ENCODE results near the gene NGRN. TPM values are rescaled to one million over a fixed set of nuclear protein-coding genes. Genes with fewer than 3 reads are reported as not detected.
A peak's percentile ranks its signal among the peaks of the same experiment; 100 is the strongest.

The NGRN gene, protein sequence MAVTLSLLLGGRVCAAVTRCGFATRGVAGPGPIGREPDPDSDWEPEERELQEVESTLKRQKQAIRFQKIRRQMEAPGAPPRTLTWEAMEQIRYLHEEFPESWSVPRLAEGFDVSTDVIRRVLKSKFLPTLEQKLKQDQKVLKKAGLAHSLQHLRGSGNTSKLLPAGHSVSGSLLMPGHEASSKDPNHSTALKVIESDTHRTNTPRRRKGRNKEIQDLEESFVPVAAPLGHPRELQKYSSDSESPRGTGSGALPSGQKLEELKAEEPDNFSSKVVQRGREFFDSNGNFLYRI
- 106 TPM for total RNA-seq

DNA sequence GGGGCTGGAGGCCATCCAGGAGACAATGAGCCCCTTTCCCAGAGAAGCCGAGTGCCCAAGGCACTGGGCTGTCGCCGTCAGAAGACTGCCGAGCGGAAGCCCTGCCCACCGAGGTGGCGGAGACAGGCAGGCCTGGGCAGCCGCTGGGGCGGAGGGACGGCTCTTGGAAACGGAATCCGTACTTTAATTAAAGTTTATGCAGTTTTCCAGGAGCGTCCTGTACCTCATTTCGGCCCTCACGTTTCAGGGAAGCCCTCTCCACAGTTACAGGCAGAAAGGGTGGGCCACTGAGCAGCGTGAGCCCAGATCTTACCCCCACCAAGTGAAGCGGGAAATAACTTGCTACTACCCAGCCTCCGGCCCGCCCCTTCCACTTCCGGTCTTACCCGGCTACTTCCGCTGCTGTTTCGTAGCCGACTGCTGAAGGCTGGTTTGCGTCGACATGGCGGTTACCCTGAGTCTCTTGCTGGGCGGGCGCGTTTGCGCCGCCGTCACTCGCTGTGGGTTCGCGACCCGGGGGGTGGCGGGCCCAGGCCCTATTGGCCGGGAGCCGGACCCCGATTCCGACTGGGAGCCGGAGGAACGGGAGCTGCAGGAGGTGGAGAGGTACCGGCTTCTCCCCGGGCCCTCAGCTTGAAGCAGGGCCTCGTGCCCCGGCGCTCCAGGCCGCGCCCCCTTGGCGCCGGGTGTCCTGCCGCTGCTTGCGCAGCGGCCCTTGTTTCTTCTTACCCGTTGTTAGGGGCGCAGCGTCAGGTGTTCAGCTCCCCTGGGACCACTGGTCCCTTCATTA, at the start of gene NGRN:
TSS of gene NGRN (plus strand) at position 402 of the 790 bp plus-strand sequence. CDS start at position 443, 41 bp downstream.
- DNase-seq = peak; percentile 97

DNA sequence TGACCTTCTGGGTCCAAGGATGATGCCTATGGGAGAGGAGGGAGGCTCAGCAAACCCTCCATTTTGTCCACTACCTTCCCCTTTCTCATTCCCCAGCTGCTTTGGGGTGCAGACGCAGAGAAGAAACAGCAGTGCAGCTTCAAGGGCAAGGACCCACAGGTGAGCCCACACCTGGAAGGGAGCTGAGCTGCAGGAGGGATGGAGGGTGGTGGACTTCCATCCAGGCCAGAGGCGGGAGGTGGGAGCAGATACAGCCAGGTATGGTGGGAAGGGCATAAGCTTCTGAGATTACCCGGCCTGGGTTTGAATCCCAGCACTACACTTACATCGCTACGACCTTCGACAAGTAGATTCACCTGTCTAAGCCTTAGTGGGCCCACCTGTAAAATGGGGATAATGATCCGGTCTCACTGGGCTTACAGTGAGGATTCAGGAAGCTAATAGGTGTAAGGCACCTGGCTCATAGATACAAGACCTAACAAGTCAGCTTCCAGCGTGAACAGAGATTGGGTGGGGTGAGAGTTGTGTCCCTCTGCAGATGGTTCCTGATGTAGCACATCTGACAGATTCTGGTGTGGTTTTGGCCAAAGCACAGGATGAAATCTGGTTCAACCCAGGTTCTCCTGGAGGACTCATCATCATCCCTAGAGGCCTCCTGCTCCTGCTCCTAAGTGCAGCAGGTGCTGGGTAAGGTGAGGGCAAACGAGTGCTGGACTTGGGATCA, 47.6 kb upstream of the NGRN start:
- DNase-seq = no peak

DNA sequence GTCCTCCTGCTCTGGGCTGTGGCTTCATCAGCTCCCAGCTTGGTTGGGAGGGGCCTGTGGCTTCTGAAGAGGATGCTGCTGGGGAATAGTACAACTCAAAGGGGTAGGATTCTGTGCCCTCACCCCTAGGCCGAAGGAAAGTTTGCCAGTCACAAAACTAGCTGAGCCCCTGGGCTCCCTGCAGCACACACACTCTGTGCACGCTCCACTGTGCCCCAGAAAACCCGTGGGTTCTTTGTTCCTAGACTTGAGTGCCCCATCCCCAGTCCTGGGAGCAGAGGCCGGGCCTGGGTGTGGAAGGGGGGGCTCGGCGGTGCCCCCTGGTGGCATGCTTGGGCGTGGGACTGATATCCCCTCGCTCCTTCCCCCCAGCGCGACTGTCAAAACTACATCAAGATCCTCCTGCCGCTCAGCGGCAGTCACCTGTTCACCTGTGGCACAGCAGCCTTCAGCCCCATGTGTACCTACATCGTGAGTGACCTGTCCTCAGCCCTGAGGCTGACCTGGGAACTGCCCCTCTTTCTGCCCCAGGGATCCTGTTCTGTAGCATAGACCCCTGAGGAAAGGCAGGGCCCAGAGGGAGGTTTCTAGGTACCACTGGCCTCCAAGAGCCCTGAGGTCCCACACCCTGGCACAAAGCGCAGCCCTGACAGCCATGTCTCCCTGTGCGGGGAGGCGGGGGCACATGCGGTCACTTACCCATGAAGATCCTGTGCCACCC, 45.9 kb upstream of the NGRN start:
- peak; percentile 57 for DNase-seq

DNA sequence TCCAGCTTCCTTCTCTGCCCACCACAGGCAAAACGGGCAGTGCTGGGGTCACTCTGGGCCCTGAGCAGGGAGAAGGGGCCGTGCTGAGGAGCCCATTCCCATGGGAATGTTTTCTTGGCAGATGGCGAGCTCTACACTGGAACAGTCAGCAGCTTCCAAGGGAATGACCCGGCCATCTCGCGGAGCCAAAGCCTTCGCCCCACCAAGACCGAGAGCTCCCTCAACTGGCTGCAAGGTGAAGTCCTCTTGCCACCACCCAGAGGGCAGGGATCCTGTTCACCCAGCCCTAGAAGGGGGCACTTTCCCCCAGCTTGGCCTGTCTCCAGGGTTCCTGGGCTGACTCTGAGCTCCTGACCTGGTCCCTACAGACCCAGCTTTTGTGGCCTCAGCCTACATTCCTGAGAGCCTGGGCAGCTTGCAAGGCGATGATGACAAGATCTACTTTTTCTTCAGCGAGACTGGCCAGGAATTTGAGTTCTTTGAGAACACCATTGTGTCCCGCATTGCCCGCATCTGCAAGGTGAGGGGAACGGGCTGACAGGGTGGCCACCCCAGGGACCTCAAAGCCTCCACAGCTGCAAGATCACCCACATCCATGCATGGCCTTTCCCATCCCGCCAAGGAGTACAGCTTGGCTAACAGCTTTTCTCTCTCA, 44.1 kb upstream of the NGRN start:
- peak; percentile 79 for DNase-seq

DNA sequence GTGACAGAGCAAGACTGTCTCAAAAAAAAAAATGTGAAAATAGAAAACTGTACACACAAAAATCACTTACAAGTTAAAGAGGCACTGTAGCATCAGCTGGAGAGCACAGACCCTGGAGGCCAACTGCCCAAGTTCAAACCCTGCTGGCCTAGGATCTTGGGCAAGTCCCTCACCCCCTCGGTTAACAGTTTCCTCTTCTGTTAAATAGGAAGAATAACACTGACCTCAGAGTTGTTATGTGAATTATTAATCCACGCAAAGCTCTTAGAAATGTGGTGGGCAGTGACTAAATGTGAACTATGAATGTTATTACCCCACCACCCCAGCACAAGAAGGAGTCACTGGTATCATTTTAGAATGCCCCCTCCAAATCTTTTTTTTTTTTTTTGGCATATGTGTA, 42.9 kb upstream of the NGRN start:
- no peak for DNase-seq

DNA sequence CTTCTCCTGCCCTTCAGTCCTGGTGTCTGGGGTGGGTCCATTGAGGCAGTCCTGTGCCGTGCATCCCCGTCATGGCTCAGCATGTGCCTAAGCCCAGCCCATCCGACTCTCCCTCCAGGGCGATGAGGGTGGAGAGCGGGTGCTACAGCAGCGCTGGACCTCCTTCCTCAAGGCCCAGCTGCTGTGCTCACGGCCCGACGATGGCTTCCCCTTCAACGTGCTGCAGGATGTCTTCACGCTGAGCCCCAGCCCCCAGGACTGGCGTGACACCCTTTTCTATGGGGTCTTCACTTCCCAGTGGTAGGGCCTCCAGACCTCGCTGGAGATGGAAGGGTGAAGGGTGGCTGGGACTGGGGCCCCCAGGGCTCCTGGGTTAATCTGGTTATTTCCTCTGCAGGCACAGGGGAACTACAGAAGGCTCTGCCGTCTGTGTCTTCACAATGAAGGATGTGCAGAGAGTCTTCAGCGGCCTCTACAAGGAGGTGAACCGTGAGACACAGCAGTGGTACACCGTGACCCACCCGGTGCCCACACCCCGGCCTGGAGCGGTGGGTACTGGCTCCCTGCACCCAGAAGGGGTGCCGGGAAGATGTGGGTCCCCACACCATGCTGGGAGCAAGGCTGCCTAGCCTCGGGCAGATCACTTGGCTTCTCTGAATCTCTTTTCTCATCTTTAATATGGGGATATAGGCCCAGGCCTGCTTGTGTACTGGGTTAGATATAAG, 41.9 kb upstream of the NGRN start:
- no peak for DNase-seq

DNA sequence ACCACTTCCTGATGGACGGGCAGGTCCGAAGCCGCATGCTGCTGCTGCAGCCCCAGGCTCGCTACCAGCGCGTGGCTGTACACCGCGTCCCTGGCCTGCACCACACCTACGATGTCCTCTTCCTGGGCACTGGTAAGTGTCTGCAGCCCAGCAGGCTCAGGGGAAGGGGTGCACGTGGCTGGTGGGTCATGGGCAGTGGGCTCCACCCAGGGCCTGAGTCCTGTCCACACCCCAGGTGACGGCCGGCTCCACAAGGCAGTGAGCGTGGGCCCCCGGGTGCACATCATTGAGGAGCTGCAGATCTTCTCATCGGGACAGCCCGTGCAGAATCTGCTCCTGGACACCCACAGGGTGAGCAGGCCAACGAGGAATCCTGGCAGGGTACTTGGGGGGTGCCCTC, 40.4 kb upstream of the NGRN start:
- DNase-seq = no peak

DNA sequence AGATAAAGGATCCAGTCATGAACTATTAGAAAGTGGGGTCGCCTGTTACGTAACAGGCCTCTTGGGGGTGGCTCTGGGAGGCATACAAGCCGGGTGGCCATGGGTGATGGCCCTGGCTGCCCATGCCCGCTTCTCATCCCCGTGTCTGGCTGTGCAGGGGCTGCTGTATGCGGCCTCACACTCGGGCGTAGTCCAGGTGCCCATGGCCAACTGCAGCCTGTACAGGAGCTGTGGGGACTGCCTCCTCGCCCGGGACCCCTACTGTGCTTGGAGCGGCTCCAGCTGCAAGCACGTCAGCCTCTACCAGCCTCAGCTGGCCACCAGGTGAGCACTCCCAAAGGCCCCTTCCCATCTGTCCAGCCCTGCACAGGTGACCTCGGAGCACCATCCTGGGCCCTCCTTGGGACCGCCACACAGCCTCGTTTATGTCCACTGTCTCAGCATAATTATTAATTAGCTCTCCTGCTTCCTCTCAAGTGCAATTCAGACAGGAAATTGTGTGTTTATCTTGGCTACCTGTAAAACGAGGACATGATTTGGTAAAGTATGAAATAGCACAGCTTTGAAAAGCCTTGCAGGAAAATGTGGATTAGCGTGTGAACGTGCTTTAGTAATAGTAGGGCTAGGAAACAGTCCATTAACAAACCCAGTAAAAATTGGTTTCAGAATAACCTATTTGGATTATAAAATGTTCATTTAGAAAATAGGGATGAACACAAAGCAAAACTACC, 39.8 kb upstream of the NGRN start:
- DNase-seq = no peak

DNA sequence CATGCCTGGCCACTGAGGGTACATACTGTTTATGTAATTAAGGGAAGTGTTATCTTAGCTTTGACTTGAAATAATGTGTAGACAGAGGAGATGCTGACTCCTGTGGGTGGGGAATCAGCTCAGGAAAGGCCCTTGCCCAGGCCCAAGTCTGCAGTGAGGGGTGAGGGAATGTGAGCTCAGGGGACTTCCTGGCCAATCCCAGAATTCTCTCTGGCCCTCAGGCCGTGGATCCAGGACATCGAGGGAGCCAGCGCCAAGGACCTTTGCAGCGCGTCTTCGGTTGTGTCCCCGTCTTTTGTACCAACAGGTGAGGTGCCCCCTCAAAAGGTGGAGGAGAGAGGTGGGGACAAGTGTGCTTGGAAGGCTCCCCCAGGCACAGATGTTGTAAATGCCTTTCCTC, 38.1 kb upstream of the NGRN start:
- no peak for DNase-seq

DNA sequence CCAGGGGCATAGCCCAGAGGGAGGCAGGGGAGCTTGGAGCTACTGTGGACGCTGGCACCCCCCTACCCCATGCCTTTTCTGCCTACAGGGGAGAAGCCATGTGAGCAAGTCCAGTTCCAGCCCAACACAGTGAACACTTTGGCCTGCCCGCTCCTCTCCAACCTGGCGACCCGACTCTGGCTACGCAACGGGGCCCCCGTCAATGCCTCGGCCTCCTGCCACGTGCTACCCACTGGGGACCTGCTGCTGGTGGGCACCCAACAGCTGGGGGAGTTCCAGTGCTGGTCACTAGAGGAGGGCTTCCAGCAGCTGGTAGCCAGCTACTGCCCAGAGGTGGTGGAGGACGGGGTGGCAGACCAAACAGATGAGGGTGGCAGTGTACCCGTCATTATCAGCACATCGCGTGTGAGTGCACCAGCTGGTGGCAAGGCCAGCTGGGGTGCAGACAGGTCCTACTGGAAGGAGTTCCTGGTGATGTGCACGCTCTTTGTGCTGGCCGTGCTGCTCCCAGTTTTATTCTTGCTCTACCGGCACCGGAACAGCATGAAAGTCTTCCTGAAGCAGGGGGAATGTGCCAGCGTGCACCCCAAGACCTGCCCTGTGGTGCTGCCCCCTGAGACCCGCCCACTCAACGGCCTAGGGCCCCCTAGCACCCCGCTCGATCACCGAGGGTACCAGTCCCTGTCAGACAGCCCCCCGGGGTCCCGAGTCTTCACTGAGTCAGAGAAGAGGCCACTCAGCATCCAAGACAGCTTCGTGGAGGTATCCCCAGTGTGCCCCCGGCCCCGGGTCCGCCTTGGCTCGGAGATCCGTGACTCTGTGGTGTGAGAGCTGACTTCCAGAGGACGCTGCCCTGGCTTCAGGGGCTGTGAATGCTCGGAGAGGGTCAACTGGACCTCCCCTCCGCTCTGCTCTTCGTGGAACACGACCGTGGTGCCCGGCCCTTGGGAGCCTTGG, 37.4 kb upstream of the NGRN start:
- DNase-seq = no peak

DNA sequence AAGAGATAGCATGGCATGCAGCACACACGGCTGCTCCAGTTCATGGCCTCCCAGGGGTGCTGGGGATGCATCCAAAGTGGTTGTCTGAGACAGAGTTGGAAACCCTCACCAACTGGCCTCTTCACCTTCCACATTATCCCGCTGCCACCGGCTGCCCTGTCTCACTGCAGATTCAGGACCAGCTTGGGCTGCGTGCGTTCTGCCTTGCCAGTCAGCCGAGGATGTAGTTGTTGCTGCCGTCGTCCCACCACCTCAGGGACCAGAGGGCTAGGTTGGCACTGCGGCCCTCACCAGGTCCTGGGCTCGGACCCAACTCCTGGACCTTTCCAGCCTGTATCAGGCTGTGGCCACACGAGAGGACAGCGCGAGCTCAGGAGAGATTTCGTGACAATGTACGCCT, 36.5 kb upstream of the NGRN start:
- no peak for DNase-seq

DNA sequence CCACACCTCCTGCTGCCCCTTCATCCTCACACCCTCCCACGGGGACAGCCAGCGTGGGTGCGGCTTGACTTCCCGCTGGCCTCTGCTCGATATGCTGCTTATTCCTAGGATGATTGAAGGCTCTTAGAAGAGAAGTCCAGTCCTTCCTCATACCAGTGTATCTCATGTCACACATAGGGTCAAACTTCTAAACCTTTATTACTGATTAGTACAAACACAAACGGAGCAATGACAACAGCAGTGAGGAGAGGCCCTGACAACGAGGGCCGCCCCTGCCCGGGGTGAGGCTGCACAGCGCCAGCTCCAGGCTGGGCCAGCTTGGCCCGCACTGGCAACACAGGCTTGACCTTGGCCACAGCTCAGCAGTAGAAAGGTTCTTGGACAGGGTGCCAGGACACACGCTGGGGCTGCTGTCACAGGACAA, 35.4 kb upstream of the NGRN start:
- no peak for DNase-seq

DNA sequence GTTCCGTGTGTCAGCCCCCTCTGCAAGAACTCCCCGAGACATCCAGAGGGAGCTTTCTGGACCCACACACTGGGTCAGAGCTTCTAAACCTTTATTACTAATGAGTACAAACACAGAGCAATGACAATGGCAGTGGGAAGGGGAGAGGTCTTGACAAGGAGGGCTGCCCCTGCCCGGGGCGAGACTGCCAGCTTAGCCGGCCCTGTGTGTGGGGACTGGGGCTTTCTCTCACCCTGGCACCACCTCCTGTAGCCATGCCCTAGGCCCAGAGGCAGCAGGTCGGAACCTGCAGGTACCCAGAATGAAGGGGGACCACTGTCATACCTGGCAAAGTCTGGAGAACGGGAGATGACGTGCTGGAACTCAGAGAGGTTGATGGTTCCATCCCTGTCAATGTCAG, 34.9 kb upstream of the NGRN start:
- DNase-seq = no peak

DNA sequence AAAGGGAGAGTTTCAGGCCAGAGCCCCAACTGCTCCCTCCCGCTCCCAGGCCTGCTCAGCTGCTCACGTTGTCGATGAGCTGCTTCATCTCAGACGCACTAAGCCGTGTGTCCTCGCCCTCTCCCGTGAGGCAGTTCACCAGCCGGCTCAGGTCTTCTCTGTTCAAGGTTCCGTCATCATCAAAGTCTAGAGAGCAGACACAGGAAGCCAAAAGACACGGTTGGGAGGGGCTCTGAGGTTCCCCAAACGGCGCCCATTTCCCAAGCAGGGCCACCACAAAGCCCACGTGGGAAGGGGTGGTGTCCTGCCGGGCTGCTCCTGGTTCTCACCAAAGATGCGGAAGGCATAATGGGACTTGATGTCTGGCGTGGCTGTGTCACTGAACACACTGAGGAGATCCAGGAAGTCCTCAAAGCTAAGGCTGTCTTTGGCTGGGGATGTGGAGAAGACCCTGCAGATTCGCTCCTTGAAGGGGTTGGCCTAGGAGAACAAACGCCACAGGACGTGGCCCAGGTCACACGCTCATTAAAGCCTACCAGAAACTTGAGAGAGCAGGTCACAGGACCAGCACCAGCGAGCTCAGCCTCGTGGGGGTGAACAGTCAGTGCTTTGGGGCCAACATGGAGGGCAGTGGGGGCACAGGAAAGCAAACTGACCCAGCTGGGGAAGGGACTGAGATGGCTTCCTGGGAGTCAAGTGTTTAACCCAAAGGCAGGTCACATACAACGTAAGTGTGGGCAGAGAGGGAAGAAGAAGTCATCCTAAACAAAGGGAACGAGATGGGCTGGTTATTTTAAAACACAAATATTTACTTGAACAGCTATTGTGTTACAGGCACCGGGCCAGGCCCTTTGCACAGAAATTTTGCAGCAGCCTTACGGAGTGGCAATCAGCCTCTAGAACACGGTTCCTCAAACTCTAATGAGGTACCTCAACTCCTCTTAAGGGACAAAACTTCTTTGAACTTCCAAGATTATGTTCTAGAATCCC, 34.1 kb upstream of the NGRN start:
- no peak for DNase-seq

DNA sequence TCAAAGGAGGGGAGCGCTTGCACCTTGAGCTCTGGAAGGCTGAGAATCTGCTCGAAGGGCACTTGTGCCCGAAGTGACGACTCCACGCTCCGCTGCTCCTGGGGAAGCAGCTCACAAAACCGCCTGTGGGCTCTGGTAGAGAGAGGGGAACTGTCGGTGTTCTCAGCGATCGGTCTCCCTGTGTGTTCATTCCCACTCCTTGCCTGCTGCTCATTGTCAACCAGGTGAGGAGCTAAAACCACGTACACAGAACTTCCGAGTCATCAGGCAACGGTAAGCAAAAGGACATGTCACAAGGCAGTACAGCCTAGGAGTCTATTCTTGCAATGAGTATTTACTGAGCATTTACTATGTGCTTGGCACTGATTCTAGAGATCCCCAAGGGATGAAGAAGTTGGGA, 33.3 kb upstream of the NGRN start:
- no peak for DNase-seq

DNA sequence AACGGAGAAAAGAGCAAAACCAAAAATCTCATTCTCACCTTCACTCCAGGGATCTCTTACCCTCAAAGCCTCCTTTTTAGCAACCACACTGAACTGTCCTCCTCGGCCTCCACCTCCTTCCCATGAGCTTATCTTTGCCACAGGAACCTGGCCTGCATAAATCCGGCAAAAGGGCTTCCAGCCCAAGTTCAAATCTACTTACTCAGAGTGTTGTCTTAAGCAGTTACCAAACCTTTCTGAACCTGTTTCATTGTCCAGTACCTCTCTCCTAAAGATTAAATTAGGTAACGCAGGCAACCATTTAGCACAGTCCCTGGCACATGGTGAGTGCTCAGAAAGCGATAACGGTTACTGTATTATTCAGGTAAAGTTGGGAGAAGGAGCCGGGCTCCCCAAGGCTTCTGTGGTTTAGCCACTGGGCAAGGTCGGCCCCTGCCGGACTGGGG, 32.5 kb upstream of the NGRN start:
- peak; percentile 46 for DNase-seq

DNA sequence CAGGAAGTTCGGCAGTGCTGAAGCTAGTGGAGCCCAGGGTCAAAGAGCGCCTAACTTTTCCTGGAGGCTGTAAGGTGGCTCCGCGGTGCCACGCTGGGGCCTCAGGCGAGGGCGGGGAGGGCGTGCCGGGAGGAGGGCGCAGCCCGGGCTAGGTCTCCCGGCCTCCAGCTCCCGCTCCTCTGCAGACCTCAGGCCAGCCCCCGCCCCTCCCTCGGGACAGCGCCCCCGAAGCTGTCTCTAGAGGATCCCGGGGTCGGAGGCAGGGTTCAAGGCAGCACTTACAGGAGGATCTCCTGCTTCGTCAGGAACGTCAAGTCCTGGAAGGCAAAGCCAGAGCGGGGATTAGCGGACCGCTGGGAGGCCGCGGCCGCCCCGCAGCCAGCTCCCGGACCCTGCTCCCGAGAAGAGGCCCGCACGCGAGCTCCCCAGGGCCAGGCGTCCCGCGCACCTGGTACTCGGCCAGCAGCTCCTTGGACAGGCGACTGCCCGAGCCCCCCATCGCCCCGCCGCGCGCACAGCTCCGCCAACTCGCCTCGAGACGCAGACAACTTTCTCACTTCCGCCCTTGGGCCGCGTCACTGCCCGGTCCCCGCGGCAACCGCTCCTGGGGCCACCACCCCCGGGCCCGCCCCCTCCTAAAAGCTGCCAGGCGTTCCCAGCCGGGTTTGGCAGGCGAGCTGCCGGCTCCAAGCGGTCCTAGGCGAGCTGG, 31.9 kb upstream of the NGRN start, which contains the start of gene CIB1:
TSS of gene CIB1 (minus strand) at position 555 of the 709 bp plus-strand sequence. CDS start at position 499, 56 bp downstream.
- DNase-seq = peak; percentile 97
